ENCODE results near the gene A1BG. TPM values are rescaled to one million over a fixed set of nuclear protein-coding genes. Genes with fewer than 3 reads are reported as not detected.

The A1BG gene
- total RNA-seq, 1 donor from 2014 or later = 27.3 TPM

GRCh38 chr19:58305065-58305931 is 48.0 kb downstream of the A1BG start, which contains the start of gene ERVK3-1:
ERVK3-1 (plus strand) TSS chr19:58305377; CDS start chr19:58312169, 6,792 bp downstream.
- TF ChIP-seq CTCF (IDR thresholded peaks at IDR 0.05; ENCODE audit: partially characterized antibody, unreplicated experiment) = peak; percentile 44
- Mint-ChIP-seq H3K27me3 (ENCODE audit: unreplicated experiment) (peaks cover 9% of the 10 kb centered on the region), H3K4me3 (ENCODE audit: unreplicated experiment) (peak within 1 kb of the TSS; percentile 100), H3K36me3 (ENCODE audit: unreplicated experiment) (peaks cover 12% of the 10 kb centered on the region), H3K27ac (ENCODE audit: unreplicated experiment) (peak within 1 kb of the TSS; percentile 97), H3K9me3 (ENCODE audit: unreplicated experiment) (peaks cover 9% of the 10 kb centered on the region), H3K4me1 (ENCODE audit: low read depth, unreplicated experiment) (peaks cover 15% of the 10 kb centered on the region)
- DNase-seq = peak; percentile 93

GRCh38 chr19:58304748-58305064 is 48.6 kb downstream of the A1BG start:
- Mint-ChIP-seq H3K36me3 (ENCODE audit: unreplicated experiment) (peaks cover 12% of the 10 kb centered on the region), H3K9me3 (ENCODE audit: unreplicated experiment) (peaks cover 12% of the 10 kb centered on the region), H3K4me3 (ENCODE audit: unreplicated experiment) (peak overlapping the region; percentile 100), H3K4me1 (ENCODE audit: low read depth, unreplicated experiment) (peaks cover 12% of the 10 kb centered on the region), H3K27ac (ENCODE audit: unreplicated experiment) (peak overlapping the region; percentile 97), H3K27me3 (ENCODE audit: unreplicated experiment) (peaks cover 9% of the 10 kb centered on the region)
- DNase-seq = no peak
- TF ChIP-seq CTCF (IDR thresholded peaks at IDR 0.05; ENCODE audit: partially characterized antibody, unreplicated experiment) = no peak

GRCh38 chr19:58304255-58304654 is 49.0 kb downstream of the A1BG start:
- peak overlapping the region; percentile 100 for H3K4me3 Mint-ChIP-seq (ENCODE audit: unreplicated experiment)
- peak overlapping the region; percentile 68 for H3K27ac Mint-ChIP-seq (ENCODE audit: unreplicated experiment)
- peaks cover 12% of the 10 kb centered on the region for H3K36me3 Mint-ChIP-seq (ENCODE audit: unreplicated experiment)
- no peak for DNase-seq
- no peak for TF ChIP-seq CTCF (IDR thresholded peaks at IDR 0.05; ENCODE audit: partially characterized antibody, unreplicated experiment)
- H3K4me1 Mint-ChIP-seq (ENCODE audit: low read depth, unreplicated experiment) = peaks cover 12% of the 10 kb centered on the region
- peaks cover 13% of the 10 kb centered on the region for H3K9me3 Mint-ChIP-seq (ENCODE audit: unreplicated experiment)
- peaks cover 9% of the 10 kb centered on the region for H3K27me3 Mint-ChIP-seq (ENCODE audit: unreplicated experiment)

- peaks cover 16% of the 10 kb centered on the region for H3K36me3 Mint-ChIP-seq (ENCODE audit: unreplicated experiment)
- peaks cover 5% of the 10 kb centered on the region for H3K4me1 Mint-ChIP-seq (ENCODE audit: low read depth, unreplicated experiment)
Observed at GRCh38 chr19:58300620-58301019, 52.7 kb downstream of the A1BG start.

More at GRCh38 chr19:58300620-58301019, 52.7 kb downstream of the A1BG start:
- H3K27me3 Mint-ChIP-seq (ENCODE audit: unreplicated experiment) = peaks cover 9% of the 10 kb centered on the region
- no peak for DNase-seq
- TF ChIP-seq CTCF (IDR thresholded peaks at IDR 0.05; ENCODE audit: partially characterized antibody, unreplicated experiment) = no peak
- H3K9me3 Mint-ChIP-seq (ENCODE audit: unreplicated experiment) = peaks cover 15% of the 10 kb centered on the region
- no peak overlapping the region for H3K4me3 Mint-ChIP-seq (ENCODE audit: unreplicated experiment)
- no peak overlapping the region for H3K27ac Mint-ChIP-seq (ENCODE audit: unreplicated experiment)

Measured in glutamatergic neuron (in vitro differentiated cells).